GM21576 (cell line): ENCODE results near the gene MFSD11.
"Not testable (repeated sequence)": the region's sequence is repeated elsewhere in the genome, so short reads cannot be mapped to it uniquely, and the experiment has no call there.

ENCODE experiments used
- ATAC-seq: cut with Tn5 transposase; IDR thresholded peaks from one replicate; pipeline ENCODE4 v1.9.1; 2021; ENCODE audit warnings: mild to moderate bottlenecking, moderate library complexity; ENCODE audit not compliant: unreplicated experiment

MFSD11 gene

DNA sequence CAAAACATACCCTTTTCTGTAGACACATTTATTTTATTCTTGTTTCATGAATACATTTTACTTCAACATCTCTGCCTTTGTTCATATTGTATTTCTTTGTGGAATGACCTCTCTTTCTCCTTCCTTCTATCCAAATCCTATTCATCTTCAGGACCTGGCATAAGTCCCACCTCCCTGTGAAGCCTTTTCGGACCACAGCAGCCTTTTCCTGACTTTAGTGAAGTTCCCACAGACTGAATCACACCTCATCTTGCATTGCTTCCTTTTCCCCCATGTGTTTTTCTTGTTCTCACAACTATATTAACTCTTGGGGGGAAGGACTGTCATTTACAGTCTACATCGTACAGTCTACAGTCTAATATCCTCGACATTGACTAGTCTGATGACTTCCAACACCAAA is 58.2 kb downstream of the MFSD11 start:
- no peak for ATAC-seq

DNA sequence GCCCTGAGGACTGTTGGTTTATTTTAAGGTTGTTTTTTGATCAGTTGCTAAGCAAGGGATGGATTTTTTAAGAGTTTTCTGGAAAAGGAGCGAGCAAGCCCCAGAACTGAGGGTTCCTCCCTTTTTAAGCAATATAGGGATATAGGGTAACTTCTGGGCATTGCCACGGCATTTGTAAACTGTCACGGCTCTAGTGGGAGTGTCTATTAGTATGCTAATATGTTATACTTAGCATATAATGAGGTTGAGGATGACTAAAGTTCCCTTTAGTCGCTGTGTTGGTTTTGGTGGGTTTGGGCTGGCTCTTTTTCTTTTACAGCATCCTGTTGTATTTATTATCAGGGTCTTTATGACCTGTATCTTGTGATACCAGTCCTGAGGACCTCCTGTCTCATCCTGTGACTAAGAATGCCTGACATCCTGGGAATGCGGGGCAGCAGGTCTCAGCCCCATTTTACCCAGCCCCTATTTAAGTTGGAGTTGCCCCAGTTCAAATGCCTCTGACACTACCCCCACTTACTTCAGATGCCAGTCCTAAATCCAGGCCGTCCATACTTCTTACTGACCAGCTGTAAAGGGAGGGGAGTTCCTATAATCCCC is 59.4 kb downstream of the MFSD11 start:
- ATAC-seq, result no peak

DNA sequence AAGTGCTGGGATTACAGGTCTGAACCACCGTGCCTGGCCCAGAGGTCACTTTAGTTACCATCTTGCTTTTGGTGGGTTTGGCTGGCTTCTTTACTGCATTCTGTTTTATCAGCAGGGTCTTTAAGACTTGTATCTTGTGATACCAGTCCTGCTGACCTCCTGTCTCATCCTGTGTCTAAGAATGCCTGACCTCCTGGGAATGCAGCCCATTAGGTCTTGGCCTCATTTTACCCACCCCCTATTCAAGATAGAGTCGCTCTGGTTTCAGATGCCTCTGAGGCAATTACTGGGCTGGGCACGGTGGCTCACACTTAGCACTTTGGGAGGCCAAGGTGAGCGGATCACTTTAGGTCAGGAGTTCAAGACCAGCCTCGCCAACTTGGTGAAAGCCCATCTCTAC is 63.8 kb downstream of the MFSD11 start:
- ATAC-seq, result no peak

DNA sequence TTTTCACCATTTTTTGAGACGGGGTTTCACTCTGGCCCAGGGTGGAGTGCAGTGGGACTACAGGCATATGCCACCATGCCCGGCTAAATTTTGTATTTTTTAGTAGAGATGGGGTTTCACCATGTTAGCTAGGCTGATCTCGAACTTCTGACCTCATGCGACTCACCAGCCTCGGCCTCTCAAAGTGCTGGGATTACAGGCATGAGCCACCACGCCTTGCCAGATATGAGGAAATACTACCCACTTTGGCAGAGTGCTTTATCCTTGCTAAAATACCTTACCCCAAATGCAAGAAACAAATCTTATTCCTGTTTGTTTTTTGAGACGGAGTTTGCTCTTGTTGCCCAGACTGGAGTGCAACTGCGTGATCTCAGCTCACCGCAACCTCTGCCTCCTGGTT is 67.4 kb downstream of the MFSD11 start:
- ATAC-seq, result no peak

DNA sequence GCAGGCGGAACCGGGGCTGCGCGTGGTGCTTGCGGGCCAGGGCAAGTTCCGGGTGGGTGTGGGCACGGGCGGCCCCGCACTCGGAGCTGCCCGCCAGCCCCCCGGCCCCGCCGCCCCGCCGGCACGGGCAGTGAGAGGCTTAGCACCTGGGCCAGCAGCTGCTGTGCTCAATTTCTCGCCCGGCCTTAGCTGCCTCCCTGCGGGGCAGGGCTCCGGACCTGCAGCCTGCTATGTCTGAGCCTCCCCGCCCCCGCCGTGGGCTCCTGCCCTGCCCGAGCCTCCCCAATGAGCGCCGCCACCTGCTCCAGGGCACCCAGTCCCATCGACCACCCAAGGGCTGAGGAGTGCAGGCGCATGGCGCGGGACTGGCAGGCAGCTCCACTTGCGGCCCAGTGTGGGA is 68.2 kb downstream of the MFSD11 start:
- not testable (repeated sequence) for ATAC-seq

DNA sequence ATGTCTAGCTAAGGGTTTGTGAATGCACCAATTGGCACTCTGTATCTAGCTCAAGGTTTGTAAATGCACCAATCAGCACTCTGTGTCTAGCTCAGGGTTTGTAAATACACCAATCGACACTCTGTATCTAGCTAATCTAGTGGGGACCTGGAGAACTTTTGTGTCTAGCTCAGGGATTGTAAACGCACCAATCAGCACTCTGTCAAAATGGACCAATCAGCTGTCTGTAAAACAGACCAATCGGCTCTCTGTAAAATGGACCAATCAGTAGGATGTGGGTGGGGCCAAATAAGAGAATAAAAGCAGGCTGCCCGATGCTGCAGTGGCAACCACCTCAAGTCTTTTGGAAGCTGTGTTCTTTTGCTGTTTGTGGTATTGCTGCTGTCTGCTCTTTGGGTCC is 68.8 kb downstream of the MFSD11 start:
- ATAC-seq, result not testable (repeated sequence)

DNA sequence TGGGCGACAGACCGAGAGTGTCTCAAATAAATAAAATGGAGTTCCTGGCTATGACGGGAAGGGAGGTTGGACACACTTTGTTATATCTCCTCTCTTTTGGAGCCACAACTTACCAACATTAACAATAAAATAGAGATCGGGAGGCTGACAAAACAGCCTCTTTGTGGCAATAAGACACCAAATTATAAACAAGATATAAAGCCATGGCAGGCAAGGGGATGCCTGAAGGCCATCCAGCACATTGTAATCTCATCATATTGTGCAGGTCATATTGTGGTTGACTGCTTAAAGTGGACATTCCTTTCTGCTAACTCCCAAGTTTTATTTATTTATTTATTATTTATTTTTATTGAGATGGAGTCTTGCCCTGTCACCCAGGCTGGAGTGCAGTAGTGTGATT is 70.4 kb downstream of the MFSD11 start:
- no peak for ATAC-seq

DNA sequence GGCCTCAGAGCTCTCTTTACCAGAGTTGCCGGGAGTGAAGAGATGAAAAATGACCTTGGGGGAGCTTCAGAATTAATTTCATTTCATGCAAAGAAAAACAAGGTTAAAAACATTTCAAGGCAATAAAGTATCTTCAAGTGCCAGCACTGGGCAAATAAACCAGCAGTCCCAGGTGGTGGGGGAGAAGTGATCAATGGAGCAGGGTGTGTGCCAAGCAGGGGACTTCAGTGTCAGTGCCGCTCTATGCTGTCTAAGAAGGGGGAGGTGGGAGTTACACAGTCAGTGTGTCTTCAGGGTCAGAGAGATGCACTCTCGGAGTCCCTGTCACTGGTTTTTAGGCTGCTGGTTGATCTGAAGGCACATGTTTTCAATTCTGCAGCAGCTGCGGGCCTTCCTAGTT is 73.0 kb downstream of the MFSD11 start:
- ATAC-seq, result no peak

DNA sequence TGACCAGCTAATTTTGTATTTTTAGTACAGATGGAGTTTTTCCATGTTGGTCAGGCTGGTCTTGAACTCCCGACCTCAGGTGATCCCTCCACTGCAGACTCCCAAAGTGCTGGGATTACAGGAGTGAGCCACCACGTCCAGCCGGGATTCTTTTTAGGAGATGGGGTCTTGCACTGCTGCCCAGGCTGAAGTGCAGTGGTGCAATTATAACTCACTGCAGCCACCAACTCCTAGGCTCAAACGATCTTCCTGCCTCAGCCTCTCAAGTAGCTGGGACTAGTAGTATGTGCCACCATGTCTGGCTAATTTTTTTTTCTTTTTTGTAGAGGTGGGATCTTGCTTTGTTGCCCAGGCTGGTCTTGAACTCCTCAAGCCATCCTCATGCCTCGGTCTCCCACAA is 73.9 kb downstream of the MFSD11 start:
- no peak for ATAC-seq

DNA sequence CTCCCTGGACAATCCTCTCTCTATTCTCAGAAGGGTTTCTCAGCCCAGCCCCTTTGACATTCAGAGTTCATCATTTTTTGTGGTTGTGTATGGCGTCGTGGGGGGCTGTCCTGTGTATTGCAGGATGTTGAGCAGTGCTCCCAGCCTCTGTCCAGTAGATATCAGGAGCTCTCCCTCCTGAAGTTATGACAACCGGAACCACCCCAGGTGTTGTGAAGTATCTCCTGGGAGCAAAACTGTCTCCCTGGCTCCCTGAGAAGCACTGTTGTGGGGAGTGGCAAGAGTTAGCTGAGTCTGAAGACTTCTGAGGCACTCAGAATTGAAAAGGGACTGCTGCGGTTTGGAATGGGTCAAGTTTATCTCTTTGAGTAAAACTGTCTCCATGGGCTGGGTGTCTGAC is 74.3 kb downstream of the MFSD11 start:
- no peak for ATAC-seq

DNA sequence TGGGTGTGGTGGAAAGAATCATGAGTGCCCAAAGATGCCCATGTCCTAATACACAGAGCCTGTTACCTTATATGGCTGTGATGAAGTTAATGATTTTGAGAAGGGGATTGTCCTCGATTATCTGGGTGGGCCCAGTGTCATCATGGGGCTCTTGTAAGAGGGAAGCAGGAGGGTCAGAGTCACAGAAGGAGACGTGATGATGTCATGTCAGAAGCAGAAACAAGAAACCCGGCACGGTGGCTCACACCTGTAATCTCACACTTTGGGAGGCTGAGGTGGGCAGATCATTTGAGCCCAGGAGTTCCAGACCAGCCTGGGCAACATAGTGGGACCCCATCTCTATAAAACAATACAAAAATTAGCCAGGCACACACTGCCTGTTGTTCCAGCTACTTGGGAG is 75.0 kb downstream of the MFSD11 start:
- no peak for ATAC-seq

DNA sequence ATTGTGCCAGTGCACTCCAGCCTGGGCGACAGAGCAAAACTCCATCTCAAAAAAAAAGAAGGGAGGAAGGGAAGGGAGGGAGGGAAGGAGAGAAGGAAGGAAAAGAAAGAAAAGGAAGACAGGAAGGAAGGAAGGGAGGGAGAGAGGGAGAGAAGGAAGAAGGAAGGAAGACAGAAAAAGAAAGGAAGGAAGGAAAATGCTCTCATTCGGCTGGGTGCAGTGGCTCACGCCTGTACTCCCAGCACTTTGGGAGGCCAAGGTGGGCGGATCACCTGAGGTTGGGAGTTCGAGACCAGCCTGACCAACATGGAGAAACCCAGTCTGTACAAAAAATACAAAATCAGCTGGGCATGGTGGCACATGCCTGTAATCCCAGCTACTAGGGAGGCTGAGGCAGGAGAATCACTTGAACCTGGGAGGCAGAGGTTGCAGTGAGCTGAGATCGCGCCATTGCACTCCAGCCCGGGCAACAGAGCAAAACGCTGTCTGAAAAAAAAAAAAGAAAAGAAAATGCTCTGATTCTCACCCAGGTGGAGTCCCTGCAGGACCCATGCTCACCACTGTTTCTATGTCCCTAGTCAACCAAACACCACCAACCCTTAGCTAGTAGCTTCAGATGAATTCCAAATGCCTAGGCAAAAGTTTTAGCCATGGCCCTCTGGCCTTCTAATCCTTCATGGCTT is 78.1 kb downstream of the MFSD11 start:
- not testable (repeated sequence) for ATAC-seq

DNA sequence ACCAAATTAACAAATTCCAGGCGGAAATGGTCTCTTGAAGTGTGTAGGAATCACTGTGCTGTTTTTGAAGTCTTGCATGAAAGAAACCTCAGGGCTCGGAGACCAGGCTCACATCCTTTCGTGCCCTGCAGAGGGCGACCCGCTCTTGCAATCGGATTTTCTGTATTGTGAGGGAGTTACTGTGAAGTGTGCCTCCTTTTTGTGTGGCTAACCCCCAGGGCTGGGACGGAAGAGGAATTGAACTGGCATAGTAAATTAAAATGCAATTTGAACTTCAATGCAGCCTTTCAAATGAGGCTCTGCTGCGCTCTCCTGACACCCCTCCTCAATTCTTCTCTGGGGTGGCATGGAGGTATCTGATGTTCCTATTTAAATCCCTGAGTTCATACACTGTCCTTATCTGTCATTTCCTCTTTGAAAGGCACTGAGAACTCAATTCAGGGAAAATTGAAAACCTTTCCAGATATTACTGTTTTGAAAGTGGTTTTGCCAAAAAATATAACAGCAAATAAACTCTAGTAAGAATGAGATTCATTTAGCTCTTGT is 78.7 kb downstream of the MFSD11 start:
- ATAC-seq, result no peak

DNA sequence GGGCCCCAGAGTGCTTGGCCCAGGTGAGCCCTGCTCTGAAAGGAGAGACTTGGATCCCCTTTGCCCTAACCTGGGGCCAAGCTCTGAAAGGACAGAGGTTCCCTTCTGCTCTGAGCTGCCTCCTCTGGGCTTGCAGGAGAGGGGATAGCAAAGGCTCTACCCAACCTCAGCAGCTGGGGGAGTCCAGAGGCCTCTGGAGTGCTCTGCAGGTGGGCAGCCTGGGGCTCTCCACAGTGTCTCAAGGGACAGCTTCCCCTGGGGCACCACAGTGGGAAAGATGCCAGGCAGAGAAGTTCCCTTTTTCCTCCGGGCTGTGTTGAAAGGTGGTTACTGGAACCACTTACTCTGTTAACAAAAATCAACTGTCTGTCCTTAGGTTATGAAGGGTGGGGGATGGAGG is 82.1 kb downstream of the MFSD11 start:
- ATAC-seq, result no peak

DNA sequence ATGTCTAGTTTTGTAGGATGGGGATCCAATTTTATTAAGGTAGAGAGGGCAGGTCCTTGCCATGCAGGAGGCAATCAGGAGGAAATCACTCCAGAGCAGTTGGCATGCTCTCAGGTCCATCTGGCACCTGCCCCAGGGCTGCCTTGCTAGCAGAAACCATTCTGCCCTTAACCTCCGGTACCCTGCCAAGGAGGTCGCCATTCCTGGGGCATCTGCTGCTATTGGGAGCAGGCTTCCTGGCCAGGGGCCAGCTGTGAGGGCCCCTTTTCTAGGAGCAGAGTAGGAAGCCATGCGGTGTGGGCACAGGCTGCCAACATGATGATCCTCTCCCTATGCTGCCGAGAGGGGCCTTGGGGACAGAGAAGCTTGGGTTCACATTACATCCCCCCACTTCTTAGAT is 82.6 kb downstream of the MFSD11 start:
- no peak for ATAC-seq

DNA sequence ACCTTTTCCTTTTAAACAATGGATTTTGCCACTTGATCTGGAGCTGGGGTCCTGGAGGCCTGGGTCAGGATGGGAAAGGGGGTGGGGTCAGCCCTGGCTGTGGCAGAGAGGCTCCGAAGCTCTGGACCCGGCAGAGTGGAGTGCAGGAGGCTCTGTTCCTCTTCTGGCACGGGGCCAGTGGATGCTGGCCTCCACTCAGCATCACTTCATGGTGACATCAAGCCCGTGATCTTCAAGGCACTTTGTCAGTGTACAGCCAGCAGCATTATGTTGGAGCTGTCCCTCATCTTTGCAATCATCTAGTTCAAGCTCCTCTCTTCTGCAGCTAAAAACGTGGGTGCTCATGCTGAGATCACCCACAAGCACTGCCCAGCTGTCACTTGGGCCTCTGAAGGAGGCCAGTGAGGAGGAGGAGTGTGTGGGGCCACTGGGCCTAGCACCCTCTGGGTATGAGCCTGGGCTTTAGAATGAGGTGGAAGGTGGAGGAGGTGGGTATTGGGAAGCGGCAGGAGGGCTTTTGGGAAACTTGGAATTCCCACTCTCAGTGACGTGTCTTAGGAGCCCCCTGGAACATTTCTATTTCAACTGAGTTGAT is 84.4 kb downstream of the MFSD11 start:
- no peak for ATAC-seq

DNA sequence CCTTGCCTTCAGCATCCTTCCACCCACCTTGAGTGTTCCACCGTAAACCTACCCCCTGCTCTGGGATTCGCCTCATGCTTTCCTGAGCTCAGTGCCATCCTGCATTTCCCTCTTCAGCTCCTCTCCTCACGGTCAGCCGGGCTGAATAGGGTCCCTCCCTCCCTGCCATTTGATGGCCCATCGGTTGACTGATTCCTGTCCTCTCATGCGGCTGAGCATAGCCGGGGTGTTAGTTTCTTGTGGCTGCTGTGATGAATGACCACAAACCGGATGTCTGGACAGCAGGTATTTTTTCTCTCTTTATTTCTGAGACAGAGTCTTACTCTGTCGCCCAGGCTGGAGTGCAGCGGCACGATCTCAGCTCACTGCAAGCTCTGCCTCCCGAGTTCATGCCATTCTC is 86.2 kb downstream of the MFSD11 start:
- ATAC-seq, result no peak

DNA sequence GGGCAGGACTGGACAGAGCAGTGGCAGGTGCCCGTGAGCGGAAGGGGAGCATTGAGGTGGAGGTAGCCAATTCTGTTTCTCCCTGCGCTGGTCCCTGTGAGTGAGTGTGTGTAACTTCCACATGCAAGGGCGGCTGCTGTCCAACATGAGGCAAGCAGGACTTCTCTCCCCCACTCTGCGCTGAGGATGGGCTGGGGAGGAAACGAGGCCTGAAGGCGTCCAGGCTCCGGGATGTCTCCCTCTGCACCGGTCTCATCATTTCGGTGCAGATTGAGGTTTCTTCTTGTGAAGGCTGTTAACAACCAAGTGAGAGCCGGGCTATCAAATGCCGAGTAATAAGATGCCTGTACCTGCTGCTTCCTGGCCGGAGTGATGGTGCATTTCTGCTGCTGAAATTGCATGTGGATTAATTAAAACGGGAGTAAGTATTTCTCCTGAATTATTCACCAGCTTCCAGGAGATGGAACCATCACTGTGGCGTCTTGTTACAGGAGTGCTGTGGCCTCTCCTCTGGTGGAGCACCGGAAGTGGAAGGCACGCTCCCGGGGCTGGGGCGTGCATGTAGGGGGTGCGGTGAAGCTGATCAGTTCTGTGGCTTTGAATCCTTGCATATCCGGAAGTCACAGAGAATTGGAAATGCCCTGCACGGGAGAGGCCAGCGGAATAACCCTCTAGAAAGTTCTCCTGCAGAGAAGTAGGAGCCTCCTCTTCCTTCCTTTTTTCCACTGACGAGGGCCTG is 88.6 kb downstream of the MFSD11 start:
- ATAC-seq, result no peak

DNA sequence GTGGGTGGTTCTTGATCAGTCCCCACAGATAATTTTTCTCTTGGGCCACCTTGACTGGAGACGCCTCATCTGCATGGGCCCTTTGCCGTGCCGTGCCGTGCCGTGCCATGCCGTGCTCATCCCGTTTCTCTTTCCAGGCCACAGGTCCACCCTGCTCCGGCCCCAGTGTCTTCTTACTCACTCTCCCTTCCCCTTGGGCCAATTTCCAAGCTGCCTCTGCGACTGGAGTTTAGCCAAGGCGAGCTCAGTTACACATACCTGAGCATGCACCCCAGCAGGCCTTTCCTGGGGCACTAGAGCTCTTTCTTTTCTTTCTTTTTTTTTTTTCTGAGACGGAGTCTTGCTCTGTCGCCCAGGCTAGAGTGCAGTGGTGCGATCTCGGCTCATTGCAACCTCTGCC is 89.8 kb downstream of the MFSD11 start:
- no peak for ATAC-seq
